NCI-H1694 treated with DMSO at 0.1 percent for 48 hours (cell line): ENCODE results near the gene NUDT14.

ENCODE experiments used
- DNase-seq: peaks from one replicate; lab custom pipeline; 2025; lab: John Stamatoyannopoulos, UW

The NUDT14 gene

GRCh38 chr14:105212541-105213300 is 31.6 kb upstream of the NUDT14 start:
- no peak for DNase-seq

- DNase-seq, result no peak
Observed at GRCh38 chr14:105211758-105212089, 30.6 kb upstream of the NUDT14 start.

DNA sequence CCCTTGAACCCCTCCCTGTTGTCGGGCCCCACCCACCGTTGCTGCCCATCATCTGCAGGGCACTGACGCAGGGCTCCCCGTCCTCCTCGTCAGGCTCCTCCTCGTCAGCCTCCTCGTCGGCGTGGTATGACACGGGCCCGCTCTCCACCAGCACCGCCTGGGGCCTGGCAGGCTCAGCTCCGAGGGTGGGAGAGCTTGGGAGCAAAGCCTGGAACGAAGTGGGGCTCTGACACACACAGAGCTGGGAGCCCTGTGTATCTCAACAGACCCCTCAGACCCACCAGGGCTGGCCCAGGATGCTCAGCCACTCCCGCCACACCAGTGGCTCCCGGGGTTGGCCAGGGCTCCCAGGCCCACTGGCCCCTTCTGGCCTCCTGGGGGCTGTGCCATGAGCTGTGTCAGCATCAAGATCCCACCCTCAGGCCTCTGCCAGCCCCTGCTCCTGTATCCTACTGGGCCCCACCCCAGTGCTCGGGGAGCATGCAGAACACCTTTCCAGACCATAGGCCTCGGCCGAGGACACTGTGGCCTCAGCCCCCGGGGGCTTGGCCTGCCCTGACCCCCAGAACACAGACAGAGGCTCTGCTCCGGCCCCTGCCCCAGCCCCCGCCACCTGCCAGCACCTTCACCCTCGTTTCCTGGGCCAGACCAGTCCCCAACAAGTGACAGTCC is 30.1 kb upstream of the NUDT14 start:
- DNase-seq, result no peak

DNA sequence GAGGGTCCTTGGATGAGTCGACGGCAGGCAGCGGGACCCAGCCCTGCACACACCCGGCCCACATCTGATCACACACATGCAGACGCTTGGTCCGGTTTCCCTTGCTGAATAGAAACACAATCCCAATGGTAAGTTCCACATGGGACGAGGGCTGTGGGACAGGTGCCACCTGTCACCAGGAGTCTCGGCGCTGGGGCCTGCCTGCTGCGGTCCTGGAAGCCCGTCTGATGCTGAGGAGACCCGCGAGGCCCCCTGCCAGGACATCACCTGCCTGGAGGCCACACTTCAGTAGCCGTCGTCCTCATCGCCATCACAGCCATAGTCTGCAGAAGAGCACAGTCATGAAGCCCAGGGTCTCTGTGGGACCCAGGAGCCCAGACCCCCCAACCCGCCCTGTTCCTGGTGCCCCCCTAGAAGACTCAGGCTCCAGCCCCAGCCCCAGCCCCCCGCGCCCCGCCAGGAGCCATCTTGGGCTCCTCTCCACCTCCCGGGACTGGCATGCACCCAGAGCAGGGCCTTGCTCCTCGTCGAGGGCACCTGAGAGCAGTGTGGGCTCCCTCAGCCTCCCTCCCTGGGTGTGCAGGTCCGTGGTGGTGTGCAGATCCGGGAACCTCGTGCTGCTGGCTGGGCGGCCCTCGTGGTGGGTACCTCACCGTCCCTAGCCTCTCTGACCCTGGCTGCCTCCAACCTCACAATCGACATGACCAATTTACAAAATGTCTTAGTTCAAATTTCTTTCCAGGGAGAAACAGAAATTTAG is 29.3 kb upstream of the NUDT14 start:
- no peak for DNase-seq

- DNase-seq, result no peak
Observed at GRCh38 chr14:105209646-105210045, 28.5 kb upstream of the NUDT14 start.

- no peak for DNase-seq
Observed at GRCh38 chr14:105209091-105209490, 28.0 kb upstream of the NUDT14 start.

DNA sequence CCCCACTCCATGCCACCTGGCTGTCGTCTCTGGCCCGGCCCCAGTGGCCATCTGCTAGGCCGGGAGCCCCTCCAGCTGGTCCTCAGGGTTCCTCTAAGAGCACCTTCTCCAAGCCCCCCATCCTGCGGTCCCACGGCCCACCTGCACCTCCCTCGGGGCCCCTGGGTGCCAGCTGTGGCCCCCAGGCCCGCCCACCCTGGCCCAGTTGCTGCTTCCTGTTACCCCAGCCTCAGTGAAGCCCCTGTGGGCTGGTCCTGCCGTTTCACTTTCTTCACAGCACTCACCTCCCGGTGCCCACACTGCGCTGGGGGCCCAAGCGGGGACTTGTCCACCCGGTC is 27.6 kb upstream of the NUDT14 start:
- DNase-seq, result no peak

DNA sequence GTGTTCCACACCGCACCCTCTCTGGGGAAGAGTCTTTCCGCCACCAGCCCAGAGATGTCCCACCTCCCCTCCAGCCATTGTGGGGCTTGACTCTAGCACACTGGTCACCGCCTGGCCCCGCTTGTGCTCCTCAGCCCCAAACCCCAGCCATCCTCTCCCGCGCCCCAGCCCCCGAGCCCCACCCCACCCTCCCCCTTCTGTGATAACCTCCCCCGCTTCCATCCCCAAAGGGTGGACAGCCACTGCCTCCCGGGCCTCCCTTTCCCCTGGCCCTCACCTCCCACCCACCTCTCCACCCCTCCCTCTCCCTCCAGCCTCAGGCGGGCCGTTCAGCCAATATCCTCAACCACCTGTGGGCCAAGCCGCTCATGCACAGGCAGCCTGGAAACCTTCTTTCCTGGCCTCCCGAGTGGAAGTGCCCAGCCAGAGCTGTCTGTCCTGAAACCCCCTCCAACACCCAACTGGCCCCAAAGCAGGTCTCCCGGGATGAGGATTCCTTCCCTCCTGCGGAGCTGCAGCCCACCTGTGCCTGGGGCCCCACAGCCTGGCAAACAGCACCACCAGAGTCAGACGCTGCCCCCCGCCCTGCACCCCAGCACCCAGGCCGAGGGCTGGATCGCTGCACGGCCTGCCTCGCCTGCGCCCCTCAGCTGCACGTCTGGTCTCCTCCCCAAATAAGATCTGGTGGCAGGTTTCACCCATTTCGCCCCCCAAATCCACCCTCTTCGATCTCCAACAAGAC is 27.1 kb upstream of the NUDT14 start:
- no peak for DNase-seq

DNA sequence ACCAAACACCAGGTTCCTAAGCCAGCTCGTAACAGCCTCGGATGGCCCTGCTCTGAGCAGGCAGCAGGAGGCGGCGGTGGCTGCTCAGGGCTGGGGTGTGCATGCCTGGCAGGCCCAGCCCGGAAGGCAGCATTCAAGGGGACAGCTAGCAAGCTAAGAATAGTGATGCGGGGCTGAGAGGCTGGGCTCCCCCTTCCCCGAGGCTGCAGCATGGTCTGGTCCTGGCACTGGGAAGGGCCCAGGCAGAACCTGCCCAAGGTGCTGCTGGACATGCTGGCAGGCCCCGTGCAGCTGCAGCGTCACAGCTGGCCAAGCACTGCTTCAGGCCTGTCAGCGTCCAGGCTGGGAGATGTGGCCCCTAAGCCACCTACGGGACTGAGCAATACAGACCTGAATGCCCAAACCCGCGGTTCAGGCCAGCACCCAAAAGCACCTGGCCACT is 26.4 kb upstream of the NUDT14 start:
- no peak for DNase-seq

DNA sequence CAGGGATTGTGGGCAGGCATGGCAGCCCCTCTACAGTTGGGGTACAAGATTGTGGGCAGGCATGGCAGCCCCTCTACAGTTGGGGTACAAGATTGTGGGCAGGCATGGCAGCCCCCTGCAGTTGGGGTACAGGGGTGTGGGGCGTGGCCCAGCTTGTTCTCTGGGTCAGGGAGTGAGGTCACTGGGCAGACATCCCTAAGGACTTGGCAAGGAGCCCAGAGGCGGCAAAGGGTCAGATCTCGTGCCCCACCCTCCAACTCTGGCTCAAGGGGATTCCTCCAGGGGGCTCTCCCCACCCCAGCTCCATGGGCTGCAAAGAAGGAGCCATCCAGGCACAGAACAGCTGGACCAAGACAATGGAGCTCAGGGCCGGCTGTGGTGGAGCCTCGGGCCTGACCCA is 25.8 kb upstream of the NUDT14 start:
- no peak for DNase-seq

DNA sequence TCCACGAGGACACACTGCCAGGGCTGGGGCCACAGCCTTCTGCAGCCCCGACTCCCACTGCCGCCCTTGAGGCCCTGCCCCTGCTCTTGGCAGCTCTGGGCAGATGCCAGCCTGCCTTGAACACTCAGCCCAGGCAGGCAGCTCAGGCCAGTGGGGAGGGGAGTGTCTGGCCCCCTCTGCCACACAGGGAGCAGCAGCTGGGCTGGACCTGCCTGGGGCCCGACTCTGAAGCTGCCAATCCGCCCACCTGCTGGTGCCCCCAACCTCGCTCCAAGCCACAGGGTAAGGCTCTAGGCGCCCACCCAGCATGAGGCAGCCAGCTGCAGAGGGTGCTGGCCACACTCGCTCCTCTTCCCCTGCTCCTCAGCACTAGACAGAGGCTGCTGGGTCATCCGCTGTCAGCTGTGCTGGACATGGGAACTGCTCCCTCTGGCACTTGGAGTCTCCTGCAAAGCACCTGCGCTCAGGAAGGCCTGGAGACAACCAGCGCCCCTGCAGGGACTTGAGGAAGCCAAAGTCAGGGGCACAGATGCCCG is 24.6 kb upstream of the NUDT14 start:
- no peak for DNase-seq

DNA sequence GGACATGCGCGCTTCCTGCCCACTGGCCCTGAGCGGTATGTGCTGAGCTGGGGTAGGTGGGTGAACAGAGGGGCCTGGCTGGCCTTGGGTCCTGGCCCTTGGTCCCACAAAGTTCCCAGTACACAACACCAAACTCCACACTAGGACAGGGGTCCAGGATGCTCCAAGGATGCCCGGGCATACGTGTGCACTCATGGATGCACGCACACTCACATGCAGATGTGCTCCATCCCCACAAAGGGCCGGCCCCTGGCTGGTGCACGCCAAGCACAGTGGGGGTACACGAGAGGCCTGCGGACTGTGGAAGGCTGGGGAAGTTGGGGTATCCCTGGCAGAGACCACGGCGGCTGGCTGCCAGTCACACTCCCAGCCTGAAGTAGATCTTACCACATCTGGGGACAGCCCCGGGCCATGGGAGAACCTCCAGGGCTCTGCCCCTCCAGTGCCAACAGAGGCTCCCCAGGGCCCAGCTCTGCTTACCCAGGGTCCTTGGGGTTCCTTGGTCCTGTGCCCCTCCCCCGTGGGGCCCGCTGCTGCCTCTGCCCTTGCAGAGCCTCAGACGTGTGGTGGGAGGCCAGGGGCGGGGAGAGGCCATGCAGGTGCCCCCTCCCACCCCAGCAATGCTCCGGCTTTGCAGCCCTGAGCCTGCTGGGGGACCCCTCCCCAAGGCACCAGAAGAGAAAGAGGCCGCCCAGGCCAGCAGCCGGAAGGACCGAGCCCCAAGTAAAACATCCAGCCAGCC is 24.0 kb upstream of the NUDT14 start:
- no peak for DNase-seq

GRCh38 chr14:105204206-105204930 is 23.3 kb upstream of the NUDT14 start:
- no peak for DNase-seq

- no peak for DNase-seq
Observed at GRCh38 chr14:105203701-105204100, 22.6 kb upstream of the NUDT14 start.

- DNase-seq, result peak; percentile 95
Observed at GRCh38 chr14:105203057-105203531, 22.0 kb upstream of the NUDT14 start.

DNA sequence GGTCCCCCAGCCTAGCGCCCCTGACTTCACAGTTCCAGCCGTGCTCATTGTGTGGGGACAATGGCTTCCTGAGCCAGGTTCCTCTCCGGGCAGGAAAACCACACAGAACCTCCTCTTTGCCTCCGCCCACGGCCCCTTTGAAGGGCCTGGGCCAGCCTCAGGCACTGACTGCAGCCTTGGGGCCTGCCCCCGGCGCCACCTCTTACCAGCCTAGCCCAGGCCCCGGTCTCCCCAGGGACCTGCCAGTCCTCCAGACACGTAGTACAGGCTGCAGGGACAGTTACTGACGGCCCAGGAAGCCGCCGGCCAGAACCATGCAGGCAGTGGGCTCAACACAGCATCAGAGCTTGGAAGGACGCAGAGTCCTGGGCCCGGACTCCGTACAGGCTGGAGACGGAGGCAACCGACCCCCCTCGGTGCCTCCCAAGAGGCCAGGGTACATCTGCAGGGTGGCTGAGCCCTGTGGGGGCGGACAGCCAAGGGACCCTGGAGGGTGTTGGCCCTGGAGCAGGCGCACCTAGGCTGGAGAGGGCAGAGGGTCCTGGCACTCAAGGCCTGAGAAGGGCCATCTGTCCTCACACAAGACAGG is 20.9 kb upstream of the NUDT14 start:
- no peak for DNase-seq

DNA sequence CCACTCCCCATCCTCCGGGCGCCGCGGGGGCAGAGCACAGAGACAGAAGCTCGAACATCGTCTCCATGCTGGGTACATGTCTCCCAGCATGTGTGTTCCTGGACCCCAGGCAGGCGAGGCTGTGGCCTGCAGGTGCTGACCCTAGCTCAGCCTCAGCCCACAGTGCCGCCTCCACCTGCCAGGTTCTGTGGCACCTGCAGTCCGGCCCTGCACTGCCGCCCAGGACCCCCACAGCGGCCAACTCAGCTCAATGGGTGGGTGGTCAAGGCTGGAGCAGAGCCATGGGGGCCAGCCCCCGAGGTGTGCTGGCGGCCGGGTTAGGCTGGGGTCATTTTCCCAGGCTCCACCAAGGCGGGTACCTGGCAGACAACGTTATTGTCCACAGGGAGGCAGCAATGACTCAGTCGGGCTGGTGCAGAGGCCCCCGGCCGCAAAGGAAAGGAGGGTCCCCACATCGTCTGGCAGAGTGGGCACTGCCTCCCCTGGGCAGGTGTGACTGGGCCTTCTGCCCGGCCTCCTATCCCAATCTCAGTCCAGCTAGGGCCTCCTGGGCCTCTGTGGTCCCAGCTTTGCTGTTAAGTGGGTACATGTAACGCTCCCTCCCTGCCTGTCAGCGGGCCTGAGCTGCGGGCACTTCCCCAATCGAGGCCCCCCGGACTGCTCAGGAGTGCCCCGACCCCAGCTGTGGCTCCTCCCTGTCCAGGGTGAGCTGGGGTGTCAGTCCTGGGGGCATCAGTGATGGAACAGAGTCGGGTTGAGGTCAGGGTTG is 20.2 kb upstream of the NUDT14 start:
- no peak for DNase-seq

GRCh38 chr14:105200641-105201040 is 19.5 kb upstream of the NUDT14 start:
- DNase-seq, result no peak

DNA sequence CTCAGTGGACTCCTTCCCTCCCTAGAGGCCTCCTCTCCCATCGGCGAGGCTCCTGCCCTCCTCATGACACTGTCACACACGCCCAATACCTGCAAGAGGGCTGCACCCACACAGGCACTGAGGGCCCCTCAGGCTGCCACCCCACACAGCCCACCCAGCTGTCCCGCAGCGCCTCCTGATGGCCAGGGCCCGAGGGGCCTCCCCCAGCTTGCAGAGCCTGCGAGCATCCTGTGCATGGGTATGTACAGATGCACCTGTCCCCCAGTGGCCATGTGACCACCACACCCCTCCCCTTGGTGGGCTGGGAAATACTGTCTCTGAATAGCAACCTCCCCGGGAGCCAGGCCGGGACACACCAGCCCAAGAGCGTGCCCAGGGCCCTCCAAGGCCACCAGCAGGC is 19.0 kb upstream of the NUDT14 start:
- no peak for DNase-seq

GRCh38 chr14:105199093-105199492 is 18.0 kb upstream of the NUDT14 start:
- no peak for DNase-seq
